Stimulated activated CD8-positive, alpha-beta memory T cell treated with anti-CD3 and anti-CD28 coated beads, Interleukin-7, amount 100 ng/mL, for 24 hours (primary cell): ENCODE data around the gene MED15.

Source experiments
- DNase-seq: peaks from one replicate; pipeline ENCODE4 v3.0.0-alpha.2; 2020; ENCODE audit warnings: low read depth

The MED15 gene

GRCh38 chr22:20571078-20571503 is 63.7 kb downstream of the MED15 start:
- no peak for DNase-seq

GRCh38 chr22:20571531-20572007 is 64.2 kb downstream of the MED15 start:
- DNase-seq = no peak

GRCh38 chr22:20572132-20572802 is 64.9 kb downstream of the MED15 start:
- no peak for DNase-seq

DNA sequence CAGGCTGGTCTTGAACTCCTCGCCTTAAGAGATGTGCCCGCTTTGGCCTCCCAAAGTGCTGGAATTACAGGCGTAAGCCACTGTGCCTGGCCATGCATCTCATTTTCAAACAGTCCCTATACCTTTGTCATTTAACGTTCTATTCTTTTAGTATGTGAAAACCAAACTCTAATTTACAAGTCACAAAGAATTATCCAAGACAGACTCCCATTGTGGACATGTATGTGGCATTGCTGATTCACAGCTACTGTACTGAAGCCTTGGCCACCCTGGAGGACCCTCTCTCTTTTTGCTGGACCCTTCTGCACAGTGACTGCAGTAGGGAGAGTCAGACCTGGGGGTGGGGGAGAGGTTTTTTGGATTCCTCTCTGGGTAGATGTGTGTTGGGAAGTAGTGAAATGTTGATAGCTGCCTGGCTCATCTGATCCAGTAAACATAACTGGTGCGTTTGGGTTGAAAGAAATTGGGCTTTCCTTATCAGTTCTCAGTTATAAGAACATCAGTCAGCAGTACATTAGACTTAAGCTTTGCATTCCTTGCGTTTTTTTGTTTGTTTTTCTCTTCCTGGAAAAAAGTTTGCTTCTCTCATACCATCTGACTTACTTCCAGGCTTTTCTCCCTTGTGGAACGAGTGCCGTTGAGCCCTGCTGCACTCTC is 65.9 kb downstream of the MED15 start:
- DNase-seq = no peak

DNA sequence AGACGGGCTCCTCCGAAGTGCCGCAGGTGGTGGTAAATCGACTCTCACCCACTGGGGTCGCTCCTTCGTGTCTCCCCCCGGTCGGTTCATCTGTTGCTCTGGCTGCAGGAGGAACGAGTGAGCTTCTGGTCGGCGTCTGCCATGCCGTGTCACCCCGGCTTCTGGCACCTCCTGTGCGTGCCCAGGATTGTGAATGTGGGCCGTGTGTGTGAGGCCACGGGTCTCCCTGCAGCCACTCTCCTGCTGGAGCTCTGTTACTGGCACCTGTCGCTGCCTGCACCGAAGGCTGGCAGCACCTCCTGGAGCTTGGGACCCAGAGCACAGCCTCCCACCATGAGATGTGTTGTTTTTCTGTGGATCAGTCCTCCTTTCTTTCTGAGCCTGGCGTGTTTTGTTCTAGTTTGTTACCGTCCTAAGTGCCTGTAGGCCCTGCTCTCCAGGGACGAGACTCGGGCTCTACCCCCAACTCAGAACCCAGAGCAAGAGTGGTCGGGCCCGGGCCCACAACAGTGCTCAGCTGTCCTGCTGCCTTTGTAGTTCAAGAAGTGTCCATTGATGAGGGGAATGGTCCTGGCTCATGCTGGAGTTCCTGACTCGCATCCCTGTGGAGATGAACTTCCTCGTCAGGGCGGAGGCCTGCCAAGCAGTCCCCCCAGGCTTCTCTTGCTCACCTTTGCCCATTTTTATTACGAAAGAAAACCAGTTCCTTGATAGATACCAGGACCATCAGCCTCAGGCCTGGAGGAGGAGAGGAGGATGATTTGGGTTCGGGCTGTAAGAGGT is 66.6 kb downstream of the MED15 start:
- DNase-seq = no peak

DNA sequence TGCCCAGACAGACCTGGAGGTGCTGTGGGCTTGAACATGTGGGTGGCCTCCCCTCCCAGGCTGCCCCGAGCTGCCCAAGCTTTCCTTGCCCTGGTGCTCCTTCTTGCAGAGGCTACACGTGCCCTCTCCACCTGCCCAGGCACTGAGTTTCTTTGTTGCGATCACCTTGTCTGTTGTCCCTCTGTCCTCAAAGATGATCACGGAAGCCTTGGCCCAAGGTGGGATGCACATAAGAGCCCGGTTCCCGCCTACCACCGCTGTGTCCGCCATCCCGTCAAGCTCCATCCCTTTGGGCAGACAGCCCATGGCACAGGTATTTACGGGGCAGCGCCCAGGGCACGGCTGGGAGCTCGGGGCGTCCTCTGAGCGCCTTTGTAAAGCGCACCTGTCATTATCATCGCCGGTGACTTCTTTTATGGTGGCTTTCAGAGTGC is 67.5 kb downstream of the MED15 start:
- no peak for DNase-seq

DNA sequence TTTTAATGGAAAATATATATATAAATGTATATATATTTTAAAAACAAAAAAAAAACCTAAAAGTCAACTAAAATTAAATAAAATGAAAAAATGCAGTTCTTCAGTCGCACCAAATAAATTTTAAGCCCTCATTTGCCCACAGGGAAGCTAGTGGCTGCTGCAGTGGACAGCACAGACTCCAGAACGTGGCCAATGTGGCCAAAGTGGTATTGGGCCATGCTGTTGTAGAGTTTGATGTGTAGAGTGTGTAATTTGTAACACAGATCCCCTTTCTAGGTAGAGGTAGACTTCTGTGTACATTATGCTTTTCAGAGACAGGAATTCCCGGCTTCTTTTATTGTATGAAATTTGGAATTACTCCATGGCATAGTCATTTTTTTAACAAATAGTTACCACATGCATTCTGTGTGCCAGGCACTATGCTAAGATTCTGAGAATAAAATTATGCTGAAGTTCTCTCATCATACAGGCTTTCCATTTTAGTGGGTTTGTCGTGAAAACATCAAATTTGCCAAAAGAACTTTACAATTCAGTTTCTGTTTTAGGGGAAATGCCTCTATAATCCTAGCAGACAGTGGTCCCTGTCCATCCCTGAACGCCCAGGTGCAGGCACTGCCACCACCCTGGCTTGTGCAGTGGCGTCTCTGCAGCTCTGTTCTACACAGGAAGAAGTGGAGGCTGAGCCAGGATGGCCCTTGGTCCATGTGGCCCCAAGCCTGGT is 68.5 kb downstream of the MED15 start:
- DNase-seq = no peak

GRCh38 chr22:20576445-20576816 is 69.0 kb downstream of the MED15 start:
- no peak for DNase-seq

GRCh38 chr22:20577045-20577444 is 69.6 kb downstream of the MED15 start:
- DNase-seq = no peak

- no peak for DNase-seq
Measured at GRCh38 chr22:20577549-20577975, 70.2 kb downstream of the MED15 start.

DNA sequence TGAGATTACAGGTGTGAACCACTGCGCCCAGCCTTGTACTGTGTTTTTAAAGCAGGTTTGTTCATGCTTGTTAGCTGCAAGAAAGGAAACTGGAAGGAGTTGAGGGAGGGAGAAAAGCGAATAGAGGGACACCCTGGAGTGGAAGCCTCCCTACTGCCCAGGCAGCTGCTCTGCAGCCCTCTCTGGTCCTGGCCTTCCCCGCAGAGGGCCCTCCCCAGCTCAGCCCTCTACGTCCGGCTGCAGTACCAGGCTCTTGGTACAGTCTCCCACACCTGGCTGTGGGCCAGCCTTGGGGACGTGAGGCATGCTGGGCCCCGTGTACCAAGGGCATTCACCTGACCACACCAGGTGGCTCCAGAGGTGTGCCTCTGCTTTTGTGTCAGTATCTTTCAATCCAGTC is 70.8 kb downstream of the MED15 start:
- DNase-seq = no peak

GRCh38 chr22:20578707-20579106 is 71.3 kb downstream of the MED15 start:
- DNase-seq = no peak

- no peak for DNase-seq
Measured at GRCh38 chr22:20579273-20580120, 72.1 kb downstream of the MED15 start.

- no peak for DNase-seq
Measured at GRCh38 chr22:20580179-20580578, 72.8 kb downstream of the MED15 start.

GRCh38 chr22:20580611-20581502 is 73.4 kb downstream of the MED15 start:
- no peak for DNase-seq

- no peak for DNase-seq
Measured at GRCh38 chr22:20581503-20582170, 74.2 kb downstream of the MED15 start.

DNA sequence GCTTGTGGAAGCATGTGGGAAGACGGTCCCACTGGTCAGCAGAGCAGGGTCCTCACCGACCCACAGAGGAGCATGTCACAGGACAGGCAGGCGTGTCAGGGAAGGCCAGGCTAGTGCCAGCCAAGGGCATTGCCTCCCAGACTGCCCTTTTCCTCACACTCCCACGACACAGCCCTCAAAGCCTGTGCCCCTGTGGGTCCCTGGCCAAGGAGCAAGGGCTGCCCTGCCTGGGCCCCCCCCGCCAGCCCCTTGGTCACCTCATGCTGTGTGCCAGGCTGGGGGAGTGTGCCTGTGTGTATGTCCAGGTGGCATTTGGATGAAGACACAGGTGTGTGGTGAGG is 74.7 kb downstream of the MED15 start:
- no peak for DNase-seq

GRCh38 chr22:20582520-20583361 is 75.3 kb downstream of the MED15 start:
- DNase-seq = no peak

DNA sequence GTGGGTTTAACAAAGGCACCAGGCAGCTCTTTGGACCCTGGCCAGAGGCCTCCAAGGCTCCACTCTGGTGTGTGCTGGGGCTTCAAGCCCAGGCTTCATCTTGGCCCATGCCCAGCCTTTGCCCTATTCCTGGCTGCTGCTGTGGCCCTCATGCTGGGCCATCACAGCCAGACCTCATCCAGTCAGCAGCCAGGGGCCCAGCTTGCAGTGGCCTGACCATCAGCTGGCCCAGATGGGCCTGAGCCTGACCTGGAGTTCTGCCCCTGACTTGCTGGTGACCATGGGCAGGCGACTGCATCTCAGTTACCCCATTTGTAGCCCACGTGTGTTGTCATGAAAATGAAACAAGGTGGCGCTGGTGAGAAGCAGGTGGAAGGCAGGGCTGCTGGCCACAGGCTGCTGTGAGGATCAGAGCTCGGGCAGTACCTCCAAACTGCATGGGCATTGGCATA is 76.1 kb downstream of the MED15 start:
- DNase-seq = no peak
